Urothelium cell line (cell line): ENCODE measurements around the gene SHANK3.

Source experiments
- DNase-seq: peaks from one replicate; pipeline ENCODE4 v3.0.0; 2011; ENCODE audit warnings: low spot score, mixed read lengths
- FAIRE-seq: peaks from 2 replicates; lab custom pipeline; 2011; peaks lifted over from hg19 to GRCh38; lab: Jason Lieb, UNC

Gene SHANK3

DNA sequence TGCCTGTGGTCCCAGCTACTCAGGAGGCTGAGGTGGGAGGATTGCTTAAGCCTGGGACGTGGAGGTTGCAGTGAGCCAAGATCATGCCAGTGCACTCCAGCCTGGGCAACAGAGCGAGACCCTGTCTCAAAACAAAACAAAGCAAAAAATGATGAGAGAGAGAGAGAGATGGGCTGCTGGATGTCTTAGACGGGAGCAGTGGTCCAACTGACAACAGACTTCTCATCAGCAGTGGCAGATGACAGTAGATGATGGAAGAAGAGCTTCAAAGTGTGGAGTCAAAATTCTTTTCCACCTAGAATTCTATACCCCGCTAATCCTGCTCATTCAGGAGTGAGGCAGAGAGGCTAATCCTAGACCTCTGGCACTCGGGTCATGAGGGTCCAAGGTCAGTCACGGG, 36.4 kb downstream of the SHANK3 start:
- FAIRE-seq (no peak), DNase-seq (no peak)

DNA sequence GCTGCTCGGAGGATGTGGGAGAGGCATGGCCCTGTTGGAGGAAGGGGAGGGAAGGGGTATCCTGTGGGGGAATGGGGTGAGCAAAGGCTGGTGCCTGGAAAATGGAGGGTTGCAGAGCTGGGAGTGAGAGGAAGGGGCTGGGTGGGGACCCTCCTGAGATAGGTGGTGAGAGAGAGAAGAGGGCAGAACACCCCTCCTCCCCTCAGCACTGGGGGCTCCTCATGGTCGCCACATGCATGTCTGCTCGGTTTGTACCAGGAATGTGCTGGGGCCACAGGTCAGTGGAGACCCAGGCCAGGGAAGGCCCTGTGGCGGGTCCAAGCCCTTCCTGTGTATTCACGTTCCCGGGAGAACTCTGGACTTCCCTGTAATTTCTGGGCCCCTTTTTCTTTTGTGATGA, 37.6 kb downstream of the SHANK3 start:
- no peak for DNase-seq
- no peak for FAIRE-seq

DNA sequence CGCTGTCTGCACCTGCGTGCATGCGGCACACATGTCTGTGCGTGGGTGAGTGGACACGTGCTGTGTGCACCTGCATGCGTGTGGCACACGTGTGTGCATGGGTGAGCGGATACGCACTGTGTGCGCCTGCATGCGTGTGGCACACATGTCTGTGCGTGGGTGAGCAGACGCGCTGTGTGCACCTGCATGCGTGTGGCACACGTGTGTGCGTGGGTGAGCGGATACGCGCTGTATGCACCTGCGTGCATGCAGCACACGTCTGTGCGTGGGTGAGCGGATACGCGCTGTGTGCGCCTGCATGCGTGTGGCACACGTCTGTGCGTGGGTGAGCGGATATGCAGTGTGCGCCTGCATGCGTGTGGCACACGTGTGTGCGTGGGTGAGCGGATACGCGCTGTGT, 38.3 kb downstream of the SHANK3 start:
- FAIRE-seq (peak; percentile 99), DNase-seq (no peak)

DNA sequence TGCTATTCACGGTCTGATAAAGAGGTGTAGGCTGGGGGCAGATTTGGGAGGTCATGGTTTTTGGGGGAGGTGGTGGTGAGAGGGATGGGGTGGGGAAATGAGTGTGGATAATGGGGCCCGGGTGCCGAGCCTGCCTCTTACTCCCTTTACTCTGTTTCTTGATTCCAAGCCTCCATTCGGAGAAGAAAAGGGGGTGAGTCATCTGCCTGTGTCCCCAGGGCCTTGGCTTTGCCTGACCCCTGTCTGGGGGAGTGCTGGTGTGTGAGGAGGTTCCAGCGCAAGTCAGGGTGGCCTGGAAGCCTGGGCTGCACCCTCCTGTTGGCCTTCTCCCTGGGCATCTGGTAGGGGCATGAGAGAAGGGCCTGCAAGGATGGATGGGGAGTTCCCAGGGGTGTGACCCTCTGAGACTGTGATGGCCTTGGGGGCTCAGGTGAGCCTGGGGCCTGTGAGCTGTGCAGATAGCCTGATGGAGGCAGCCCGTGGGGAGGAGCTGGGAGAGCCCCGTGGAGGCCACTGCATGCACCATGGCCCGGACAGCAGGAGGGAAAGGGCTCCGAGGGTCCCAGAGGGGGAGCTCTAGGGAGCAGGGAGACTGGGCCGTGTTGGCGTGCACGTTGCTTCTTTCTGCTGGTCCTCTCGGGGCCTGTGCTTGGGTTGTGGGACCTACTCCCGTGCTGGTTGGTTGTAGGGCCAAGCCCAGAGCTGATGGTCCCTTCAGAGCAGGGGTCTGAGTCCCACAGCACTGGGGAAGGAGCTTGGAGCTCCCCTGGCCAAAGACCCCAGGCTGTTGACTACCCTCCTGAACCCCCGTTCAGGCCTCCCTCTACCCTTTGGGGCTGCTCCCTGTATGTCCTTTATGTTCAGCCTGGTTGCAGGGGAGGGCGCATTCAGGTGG, 39.1 kb downstream of the SHANK3 start:
- DNase-seq (no peak), FAIRE-seq (no peak)

DNA sequence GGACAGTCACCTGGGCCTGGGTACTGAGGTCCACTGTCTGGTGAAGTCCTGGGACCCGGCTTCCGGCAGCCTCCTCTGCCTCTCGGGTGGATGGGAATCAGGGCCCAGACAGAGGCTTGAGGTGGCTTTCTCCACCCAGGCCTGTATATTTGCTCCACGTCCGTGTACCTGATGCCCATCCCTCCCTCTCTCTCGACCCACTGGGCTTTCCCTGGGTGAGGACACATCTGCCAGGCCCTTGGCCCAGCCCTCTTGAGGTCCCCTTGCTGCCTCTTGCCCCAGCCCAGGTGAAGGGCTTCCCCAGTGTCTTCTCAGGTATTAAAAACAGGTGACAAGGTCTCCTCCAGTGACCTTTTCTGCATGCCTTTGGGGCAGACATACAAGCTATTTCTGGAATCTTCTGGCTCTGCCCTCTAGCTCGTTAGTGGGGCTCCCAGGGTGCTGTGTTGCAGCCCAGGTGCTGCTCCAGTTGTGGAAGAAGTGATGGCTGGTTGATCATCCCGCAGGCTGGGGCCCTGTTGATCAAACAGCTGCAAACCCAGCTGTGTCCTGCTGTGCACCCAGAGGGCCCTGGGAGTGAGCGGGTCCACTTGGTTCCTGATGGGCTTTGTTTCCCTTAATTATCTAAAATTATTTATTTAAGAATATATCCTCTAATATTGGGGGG, 39.9 kb downstream of the SHANK3 start:
- FAIRE-seq (no peak), DNase-seq (no peak)

DNA sequence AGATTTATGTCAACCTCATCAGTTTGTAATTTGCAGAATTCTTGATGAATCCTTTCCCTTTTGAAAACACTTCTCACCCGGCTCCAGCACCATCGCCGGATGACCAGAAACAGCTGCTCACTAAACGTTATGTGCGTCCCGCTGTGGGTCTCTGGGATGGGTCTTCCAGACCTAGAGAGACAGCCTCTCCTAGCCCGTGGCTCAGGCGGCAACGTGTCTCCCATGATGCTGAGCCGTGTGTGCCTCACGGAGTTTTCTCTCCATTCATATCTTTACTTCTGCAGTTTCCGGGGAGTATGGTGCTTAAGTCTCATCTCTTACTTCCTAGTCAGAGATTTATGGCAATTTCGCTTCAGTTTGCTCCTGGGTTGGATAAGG, 40.4 kb downstream of the SHANK3 start:
- FAIRE-seq (no peak), DNase-seq (no peak)

- FAIRE-seq (no peak), DNase-seq (no peak)
Measured at GRCh38 chr22:50713571-50714056, 41.0 kb downstream of the SHANK3 start.

- FAIRE-seq (no peak), DNase-seq (no peak)
Measured at GRCh38 chr22:50714150-50714549, 41.5 kb downstream of the SHANK3 start.

- DNase-seq = no peak
- no peak for FAIRE-seq
Measured at GRCh38 chr22:50714631-50715179, 42.1 kb downstream of the SHANK3 start.

GRCh38 chr22:50715250-50715649, 42.6 kb downstream of the SHANK3 start:
- DNase-seq (no peak), FAIRE-seq (no peak)

GRCh38 chr22:50715776-50716175, 43.2 kb downstream of the SHANK3 start:
- FAIRE-seq (no peak), DNase-seq (no peak)

DNA sequence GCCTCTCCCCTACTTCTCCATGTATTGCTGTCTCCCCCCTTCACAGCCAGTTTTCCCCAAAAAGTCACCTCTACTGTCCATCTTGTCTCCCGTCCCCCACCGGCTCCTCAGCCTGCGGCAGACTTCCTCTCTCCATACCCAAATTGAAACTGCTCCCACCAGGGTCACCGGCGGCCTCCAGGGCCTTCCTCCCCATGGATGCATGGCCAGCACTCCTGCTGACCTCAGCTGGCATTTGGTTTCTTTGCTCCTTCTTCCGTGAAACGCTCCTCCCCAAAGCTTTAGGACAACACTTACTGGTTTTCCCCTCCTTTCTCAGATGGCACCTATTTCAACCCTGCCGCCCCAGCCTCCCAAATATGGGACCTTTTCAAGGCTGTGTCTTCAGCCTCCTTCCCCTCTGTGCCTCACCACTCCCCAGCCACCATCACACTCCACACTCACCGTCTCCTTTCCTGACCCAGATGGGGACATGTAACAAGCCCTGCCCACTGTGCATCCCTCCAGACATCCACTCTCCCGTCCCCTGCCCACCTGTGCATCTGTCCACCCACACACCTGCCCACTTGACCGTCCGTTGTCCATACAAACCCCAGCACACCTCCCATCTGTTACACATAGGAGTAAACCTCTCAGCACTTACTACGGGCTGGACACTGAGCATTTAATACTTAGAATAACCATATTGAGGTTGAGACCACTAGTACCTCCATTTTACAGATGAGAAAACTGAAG, 43.8 kb downstream of the SHANK3 start:
- DNase-seq = no peak
- no peak for FAIRE-seq

- no peak for FAIRE-seq
- DNase-seq = no peak
Measured at GRCh38 chr22:50717709-50718351, 45.2 kb downstream of the SHANK3 start.

DNA sequence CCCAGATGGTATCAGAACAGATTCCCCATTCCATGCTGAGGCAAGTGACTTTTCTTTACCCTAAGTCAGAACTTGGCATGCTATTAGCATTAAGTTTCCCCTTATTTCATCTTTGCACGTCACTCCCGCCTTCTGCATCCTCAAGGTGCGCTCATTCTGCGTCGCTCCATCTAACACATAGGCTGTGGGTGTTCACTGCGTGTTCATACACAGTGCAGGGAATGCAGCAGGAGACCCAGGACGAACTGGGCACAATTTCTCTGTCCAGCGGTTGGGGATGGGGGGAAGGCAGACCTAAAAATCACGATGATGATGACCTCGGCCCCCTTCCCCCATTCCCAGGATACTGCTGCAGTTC, 45.7 kb downstream of the SHANK3 start:
- no peak for DNase-seq
- no peak for FAIRE-seq

GRCh38 chr22:50719814-50720300, 47.2 kb downstream of the SHANK3 start:
- FAIRE-seq (no peak), DNase-seq (no peak)

DNA sequence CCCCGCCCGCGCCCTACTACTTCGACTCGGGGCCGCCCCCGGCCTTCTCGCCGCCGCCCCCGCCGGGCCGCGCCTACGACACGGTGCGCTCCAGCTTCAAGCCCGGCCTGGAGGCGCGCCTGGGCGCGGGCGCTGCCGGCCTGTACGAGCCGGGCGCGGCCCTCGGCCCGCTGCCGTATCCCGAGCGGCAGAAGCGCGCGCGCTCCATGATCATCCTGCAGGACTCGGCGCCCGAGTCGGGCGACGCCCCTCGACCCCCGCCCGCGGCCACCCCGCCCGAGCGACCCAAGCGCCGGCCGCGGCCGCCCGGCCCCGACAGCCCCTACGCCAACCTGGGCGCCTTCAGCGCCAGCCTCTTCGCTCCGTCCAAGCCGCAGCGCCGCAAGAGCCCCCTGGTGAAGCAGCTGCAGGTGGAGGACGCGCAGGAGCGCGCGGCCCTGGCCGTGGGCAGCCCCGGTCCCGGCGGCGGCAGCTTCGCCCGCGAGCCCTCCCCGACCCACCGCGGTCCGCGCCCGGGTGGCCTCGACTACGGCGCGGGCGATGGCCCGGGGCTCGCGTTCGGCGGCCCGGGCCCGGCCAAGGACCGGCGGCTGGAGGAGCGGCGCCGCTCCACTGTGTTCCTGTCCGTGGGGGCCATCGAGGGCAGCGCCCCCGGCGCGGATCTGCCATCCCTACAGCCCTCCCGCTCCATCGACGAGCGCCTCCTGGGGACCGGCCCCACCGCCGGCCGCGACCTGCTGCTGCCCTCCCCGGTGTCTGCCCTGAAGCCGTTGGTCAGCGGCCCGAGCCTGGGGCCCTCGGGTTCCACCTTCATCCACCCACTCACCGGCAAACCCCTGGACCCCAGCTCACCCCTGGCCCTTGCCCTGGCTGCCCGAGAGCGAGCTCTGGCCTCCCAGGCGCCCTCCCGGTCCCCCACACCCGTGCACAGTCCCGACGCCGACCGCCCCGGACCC, 48.0 kb downstream of the SHANK3 start:
- no peak for FAIRE-seq
- no peak for DNase-seq

GRCh38 chr22:50721257-50721844, 48.7 kb downstream of the SHANK3 start:
- DNase-seq = no peak
- FAIRE-seq = no peak

GRCh38 chr22:50722048-50722701, 49.6 kb downstream of the SHANK3 start:
- DNase-seq (no peak), FAIRE-seq (no peak)
